Measurements from ENCODE around the gene NAB2.

NAB2 gene

DNA sequence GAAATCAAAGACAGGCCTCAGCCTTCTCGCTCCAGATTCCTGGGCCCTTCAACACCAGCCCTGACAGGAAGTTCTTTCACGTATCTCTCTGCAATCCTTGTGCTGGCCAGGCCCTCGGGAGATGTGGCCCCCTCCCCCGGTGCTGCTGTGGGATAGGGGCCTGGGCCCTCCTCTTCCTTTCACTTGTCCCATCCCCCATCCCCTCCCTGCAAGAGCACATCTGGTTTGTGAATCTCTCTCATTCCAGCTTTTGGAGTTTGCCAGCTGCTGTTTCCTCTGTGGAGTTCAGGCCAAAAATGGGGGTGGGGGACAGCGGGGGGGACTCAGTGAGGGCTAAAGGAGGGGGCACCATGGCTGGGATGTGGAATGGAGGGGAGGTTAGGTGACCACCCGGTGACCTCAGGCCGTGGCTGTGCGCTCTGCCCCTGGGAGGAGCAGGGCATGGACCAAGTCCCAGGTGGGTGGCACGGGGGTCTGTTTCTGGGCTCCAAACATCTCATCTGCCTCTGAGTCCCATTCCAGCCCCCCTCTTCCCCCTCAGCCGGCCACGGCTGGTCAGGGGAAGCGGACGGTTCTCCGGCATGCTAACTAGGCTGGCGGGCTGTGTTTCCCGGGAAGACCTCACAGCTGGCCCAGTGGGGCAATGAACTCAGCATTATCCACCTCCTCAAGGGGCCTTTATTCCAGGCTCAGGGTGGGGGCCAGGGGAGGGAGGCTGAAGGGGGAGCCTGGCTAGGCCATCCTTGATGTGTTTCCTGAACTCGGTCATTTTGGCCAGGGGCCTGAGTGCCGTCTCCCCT, 46.8 kb downstream of the NAB2 start:
- no peak for DNase-seq

GRCh38 chr12:57138526-57139272, 49.8 kb downstream of the NAB2 start:
- no peak for DNase-seq

- no peak for DNase-seq
Observed at GRCh38 chr12:57139796-57140649, 51.1 kb downstream of the NAB2 start.

- no peak for DNase-seq
Observed at GRCh38 chr12:57141249-57141648, 52.3 kb downstream of the NAB2 start.

DNA sequence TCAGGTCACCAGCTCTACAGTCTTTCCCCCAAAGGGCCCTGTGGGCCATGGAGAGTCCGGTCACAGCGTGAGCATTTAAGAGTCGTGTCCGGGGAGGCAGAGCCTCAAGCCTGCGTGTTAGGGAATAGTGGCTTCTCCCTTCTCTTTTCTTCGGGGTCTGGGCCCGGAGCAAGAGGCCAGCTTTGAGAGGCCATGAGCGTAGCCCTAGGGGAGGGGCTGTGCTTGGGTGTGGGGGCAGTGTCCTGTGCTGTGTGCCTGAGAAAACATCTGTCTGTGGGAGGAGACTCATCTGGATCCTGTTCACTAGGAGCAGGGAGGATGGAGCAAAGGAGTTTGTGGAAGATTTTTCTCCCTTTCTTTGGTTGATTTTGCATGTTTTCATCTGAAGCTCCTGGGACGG, 53.2 kb downstream of the NAB2 start:
- DNase-seq, result no peak

DNA sequence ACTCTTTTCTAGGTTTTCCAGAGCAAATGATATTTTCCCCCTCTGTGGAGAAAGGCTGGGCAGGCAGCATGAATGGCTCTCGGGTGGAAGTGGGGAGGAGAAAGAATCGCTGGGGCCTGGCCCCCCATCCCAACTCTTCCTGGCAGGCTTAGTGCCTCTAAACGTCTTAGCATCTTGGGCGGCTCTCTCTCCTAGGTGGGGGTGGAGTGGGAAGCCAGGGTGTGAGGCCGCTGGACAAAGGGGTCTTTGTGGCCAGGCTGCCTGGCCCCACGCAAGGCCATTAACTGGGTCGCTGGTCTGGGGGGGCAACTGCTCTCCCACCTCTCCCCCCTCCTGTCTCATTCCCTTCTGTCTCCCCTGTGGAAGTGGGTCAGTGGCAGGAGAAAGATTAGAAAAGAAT, 53.8 kb downstream of the NAB2 start:
- DNase-seq, result no peak

DNA sequence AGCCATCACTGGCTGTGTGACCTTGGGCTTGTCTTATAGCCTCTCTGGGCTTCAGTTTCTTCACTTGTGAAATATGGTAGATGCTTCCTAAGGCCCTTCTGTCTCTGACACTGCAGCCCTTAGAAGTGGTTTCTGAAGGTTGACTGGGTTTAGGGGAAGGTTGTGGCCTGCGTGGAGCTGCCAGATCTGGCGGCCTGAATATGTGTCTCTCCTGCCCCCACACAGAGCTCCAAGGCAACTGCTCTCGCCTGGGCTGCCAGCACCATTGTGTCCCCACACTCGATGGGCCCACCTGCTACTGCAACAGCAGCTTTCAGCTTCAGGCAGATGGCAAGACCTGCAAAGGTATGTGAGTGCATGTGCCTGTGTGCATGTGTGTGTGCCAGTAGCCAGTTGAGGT, 54.5 kb downstream of the NAB2 start:
- DNase-seq, result no peak

All from NCI-H187 treated with DMSO at 0.1 percent for 48 hours (cell line).